ENCODE data around the gene PRKAR1B.

Gene PRKAR1B

GRCh38 chr7:510782-511281 is 216.2 kb downstream of the PRKAR1B start:
- no peak overlapping the region for H3K4me3 Mint-ChIP-seq
- peaks cover 12% of the 10 kb centered on the region for H3K27me3 Mint-ChIP-seq (ENCODE audit: low read depth, poor library complexity)
- TF ChIP-seq CTCF (IDR thresholded peaks at IDR 0.05), result no peak
- no peaks in the 10 kb centered on the region for H3K36me3 Mint-ChIP-seq (ENCODE audit: low read depth)
- H3K9me3 Mint-ChIP-seq, result no peaks in the 10 kb centered on the region
- DNase-seq, result no peak
- no peak overlapping the region for H3K27ac Mint-ChIP-seq
- H3K4me1 Mint-ChIP-seq, result peaks cover 35% of the 10 kb centered on the region

GRCh38 chr7:510131-510481 is 217.0 kb downstream of the PRKAR1B start:
- Mint-ChIP-seq H3K36me3 (ENCODE audit: low read depth) (no peaks in the 10 kb centered on the region), H3K27me3 (ENCODE audit: low read depth, poor library complexity) (peaks cover 5% of the 10 kb centered on the region), H3K4me1 (peaks cover 34% of the 10 kb centered on the region), H3K27ac (no peak overlapping the region), H3K4me3 (no peak overlapping the region), H3K9me3 (no peaks in the 10 kb centered on the region)
- TF ChIP-seq CTCF (IDR thresholded peaks at IDR 0.05), result no peak
- no peak for DNase-seq

- H3K27ac Mint-ChIP-seq, result no peak overlapping the region
- H3K27me3 Mint-ChIP-seq (ENCODE audit: low read depth, poor library complexity), result peaks cover 3% of the 10 kb centered on the region
- H3K36me3 Mint-ChIP-seq (ENCODE audit: low read depth), result no peaks in the 10 kb centered on the region
- H3K9me3 Mint-ChIP-seq, result no peaks in the 10 kb centered on the region
- TF ChIP-seq CTCF (IDR thresholded peaks at IDR 0.05), result no peak
- no peak for DNase-seq
- peaks cover 33% of the 10 kb centered on the region for H3K4me1 Mint-ChIP-seq
- H3K4me3 Mint-ChIP-seq, result no peak overlapping the region
Measured at GRCh38 chr7:509426-510130, 217.5 kb downstream of the PRKAR1B start.

GRCh38 chr7:508461-509170 is 218.5 kb downstream of the PRKAR1B start:
- no peak overlapping the region for H3K27ac Mint-ChIP-seq
- H3K4me3 Mint-ChIP-seq, result no peak overlapping the region
- H3K4me1 Mint-ChIP-seq, result peaks cover 30% of the 10 kb centered on the region
- no peak for TF ChIP-seq CTCF (IDR thresholded peaks at IDR 0.05)
- no peak for DNase-seq
- H3K9me3 Mint-ChIP-seq, result no peaks in the 10 kb centered on the region
- peaks cover 3% of the 10 kb centered on the region for H3K27me3 Mint-ChIP-seq (ENCODE audit: low read depth, poor library complexity)
- no peaks in the 10 kb centered on the region for H3K36me3 Mint-ChIP-seq (ENCODE audit: low read depth)

- no peak overlapping the region for H3K4me3 Mint-ChIP-seq
- peaks cover under 1% of the 10 kb centered on the region for H3K27me3 Mint-ChIP-seq (ENCODE audit: low read depth, poor library complexity)
- no peaks in the 10 kb centered on the region for H3K36me3 Mint-ChIP-seq (ENCODE audit: low read depth)
- no peaks in the 10 kb centered on the region for H3K9me3 Mint-ChIP-seq
- TF ChIP-seq CTCF (IDR thresholded peaks at IDR 0.05), result no peak
- DNase-seq, result no peak
- H3K27ac Mint-ChIP-seq, result no peak overlapping the region
- H3K4me1 Mint-ChIP-seq, result peaks cover 35% of the 10 kb centered on the region
Measured at GRCh38 chr7:507623-508300, 219.3 kb downstream of the PRKAR1B start.
